HL-60 (cell line): ENCODE results near the gene NDUFA13.

Source experiments
- CTCF ChIP-seq: IDR thresholded peaks from one replicate; pipeline ENCODE4 v1.5.1; 2011; ENCODE audit warnings: low read length, control low read depth, inconsistent platforms; ENCODE audit not compliant: insufficient read depth
- REST ChIP-seq: IDR thresholded peaks from 2 replicates; pipeline ENCODE4 v1.6.1; 2012; ENCODE audit warnings: low read depth; ENCODE audit not compliant: insufficient replicate concordance

GRCh38 chr19:19544257-19544953 is 28.4 kb downstream of the NDUFA13 start:
- TF ChIP-seq CTCF (no peak), REST (no peak)
